ENCODE data around the gene TNFSF11. TPM values are rescaled to one million over a fixed set of nuclear protein-coding genes. Genes with fewer than 3 reads are reported as not detected.

The TNFSF11 gene
- total RNA-seq, 2 experiments from 2014 or later, result not detected

GRCh38 chr13:42617221-42617620 is 43.3 kb downstream of the TNFSF11 start:
- Histone ChIP-seq H3K9me2 (ENCODE audit: insufficient read depth, low read length) (no peaks in the 10 kb centered on the region), H3K4me2 (ENCODE audit: low read length) (no peak overlapping the region), H3K79me2 (ENCODE audit: insufficient read depth, low read depth, low read length) (no peaks in the 10 kb centered on the region), H3K27ac (ENCODE audit: low read depth, low read length, poor library complexity, severe bottlenecking) (no peak overlapping the region), H2AFZ (ENCODE audit: low read length) (no peak overlapping the region), H3K9me3 (ENCODE audit: low read length) (no peaks in the 10 kb centered on the region), H3K36me3 (ENCODE audit: insufficient read depth, low read length) (no peaks in the 10 kb centered on the region), H3K4me3 (ENCODE audit: low read depth, low read length, poor library complexity, severe bottlenecking) (no peak overlapping the region), H4K20me1 (ENCODE audit: insufficient read depth, low read length) (no peaks in the 10 kb centered on the region), H3K4me1 (ENCODE audit: insufficient read depth, low read length, poor library complexity, severe bottlenecking) (peaks cover 29% of the 10 kb centered on the region)
- POLR2A ChIA-PET, result interaction anchor here (0.5 to 1.3 kb wide), 5 partner anchors 8 to 1893 kb away, joined by 3 to 5 read pairs (median 4); no protein-coding TSS in a partner anchor
- BruUV-seq (replicated peaks), result no TSS peak
- no peak for DNase-seq (ENCODE audit: low spot score)
- intact Hi-C loops (cut with micrococcal nuclease; ENCODE audit: unreplicated experiment), result no loop called here
- CTCF ChIA-PET (ENCODE audit: unreplicated experiment), result no interaction called here
- TF ChIP-seq EZH2phosphoT487 (IDR thresholded peaks at IDR 0.05; ENCODE audit: borderline replicate concordance, low read depth, low read length) (no peak), CTCF (conservative IDR thresholded peaks at IDR 0.05; ENCODE audit: low read length) (no peak)

- ChIA-PET CTCF (ENCODE audit: unreplicated experiment) (no interaction called here), POLR2A (no interaction called here)
- H3K36me3 ChIP-seq (ENCODE audit: insufficient read depth, low read length), result no peaks in the 10 kb centered on the region
- no peak overlapping the region for H3K27ac ChIP-seq (ENCODE audit: low read depth, low read length, poor library complexity, severe bottlenecking)
- no peaks in the 10 kb centered on the region for H3K9me3 ChIP-seq (ENCODE audit: low read length)
- H3K9me2 ChIP-seq (ENCODE audit: insufficient read depth, low read length), result no peaks in the 10 kb centered on the region
- no peak for DNase-seq (ENCODE audit: low spot score)
- H3K4me2 ChIP-seq (ENCODE audit: low read length), result no peak overlapping the region
- H3K4me3 ChIP-seq (ENCODE audit: low read depth, low read length, poor library complexity, severe bottlenecking), result no peak overlapping the region
- H2AFZ ChIP-seq (ENCODE audit: low read length), result no peak overlapping the region
- intact Hi-C loops (cut with micrococcal nuclease; ENCODE audit: unreplicated experiment), result no loop called here
- no TSS peak for BruUV-seq (replicated peaks)
- H3K4me1 ChIP-seq (ENCODE audit: insufficient read depth, low read length, poor library complexity, severe bottlenecking), result no peaks in the 10 kb centered on the region
- H3K79me2 ChIP-seq (ENCODE audit: insufficient read depth, low read depth, low read length), result no peaks in the 10 kb centered on the region
- no peak for TF ChIP-seq EZH2phosphoT487 (IDR thresholded peaks at IDR 0.05; ENCODE audit: borderline replicate concordance, low read depth, low read length)
- TF ChIP-seq CTCF (conservative IDR thresholded peaks at IDR 0.05; ENCODE audit: low read length), result no peak
- H4K20me1 ChIP-seq (ENCODE audit: insufficient read depth, low read length), result no peaks in the 10 kb centered on the region
Measured at GRCh38 chr13:42623916-42624315, 50.0 kb downstream of the TNFSF11 start.

GRCh38 chr13:42625611-42626010 is 51.7 kb downstream of the TNFSF11 start:
- Histone ChIP-seq H3K9me3 (ENCODE audit: low read length) (no peaks in the 10 kb centered on the region), H3K4me2 (ENCODE audit: low read length) (no peak overlapping the region), H3K36me3 (ENCODE audit: insufficient read depth, low read length) (no peaks in the 10 kb centered on the region), H3K9me2 (ENCODE audit: insufficient read depth, low read length) (no peaks in the 10 kb centered on the region), H3K4me3 (ENCODE audit: low read depth, low read length, poor library complexity, severe bottlenecking) (no peak overlapping the region), H3K27ac (ENCODE audit: low read depth, low read length, poor library complexity, severe bottlenecking) (no peak overlapping the region), H4K20me1 (ENCODE audit: insufficient read depth, low read length) (no peaks in the 10 kb centered on the region), H3K79me2 (ENCODE audit: insufficient read depth, low read depth, low read length) (no peaks in the 10 kb centered on the region), H2AFZ (ENCODE audit: low read length) (no peak overlapping the region), H3K4me1 (ENCODE audit: insufficient read depth, low read length, poor library complexity, severe bottlenecking) (no peaks in the 10 kb centered on the region)
- no peak for DNase-seq (ENCODE audit: low spot score)
- intact Hi-C loops (cut with micrococcal nuclease; ENCODE audit: unreplicated experiment), result no loop called here
- BruUV-seq (replicated peaks), result no TSS peak
- no peak for TF ChIP-seq EZH2phosphoT487 (IDR thresholded peaks at IDR 0.05; ENCODE audit: borderline replicate concordance, low read depth, low read length)
- TF ChIP-seq CTCF (conservative IDR thresholded peaks at IDR 0.05; ENCODE audit: low read length), result no peak
- ChIA-PET CTCF (ENCODE audit: unreplicated experiment) (no interaction called here), POLR2A (no interaction called here)
